Activated CD8-positive, alpha-beta T cell treated with anti-CD3 and anti-CD28 coated beads for 36 hours (primary cell): ENCODE data around the gene XPA. TPM values are rescaled to one million over a fixed set of nuclear protein-coding genes. Genes with fewer than 3 reads are reported as not detected.

Experiments
- ATAC-seq: fragments of 200-7000 bp; cut with Tn5 transposase; one replicate; pipeline ENCODE4 v1.10.0; 2021; ENCODE audit warnings: mild to moderate bottlenecking, moderate library complexity
- CTCF ChIA-PET: fragments of 350-600 bp; sonication (Branson Sonifier 250); formaldehyde crosslinking; loops from one replicate; lab custom pipeline; 2021; ENCODE audit warnings: antibody characterized with exemption; lab: Charles Lee
- POLR2A ChIA-PET: fragments of 350-600 bp; sonication (Branson Sonifier 250); formaldehyde crosslinking; loops from one replicate; lab custom pipeline; 2021; ENCODE audit warnings: antibody characterized with exemption; lab: Charles Lee
- DNase-seq: peaks from one replicate; pipeline ENCODE4 v3.0.0-alpha.2; 2020
- H3K27ac Mint-ChIP-seq: one replicate; pipeline ENCODE4 v1.8.0; 2021; ENCODE audit warnings: mild to moderate bottlenecking, mixed read lengths
- H3K27me3 Mint-ChIP-seq: one replicate; pipeline ENCODE4 v1.8.0; 2021; ENCODE audit warnings: mixed read lengths
- H3K36me3 Mint-ChIP-seq: one replicate; pipeline ENCODE4 v1.8.0; 2021; ENCODE audit warnings: low read depth, mixed read lengths
- H3K4me1 Mint-ChIP-seq: one replicate; pipeline ENCODE4 v1.8.0; 2021; ENCODE audit warnings: low read depth, mixed read lengths
- H3K4me3 Mint-ChIP-seq: one replicate; pipeline ENCODE4 v1.8.0; 2021; ENCODE audit warnings: mild to moderate bottlenecking, moderate library complexity, mixed read lengths
- H3K9me3 Mint-ChIP-seq: one replicate; pipeline ENCODE4 v1.8.0; 2021; ENCODE audit warnings: mixed read lengths
- CTCF ChIP-seq: fragments of 200-600 bp; IDR thresholded peaks from one replicate; pipeline ENCODE4 v1.8.0; 2022; ENCODE audit warnings: antibody characterized with exemption, mild to moderate bottlenecking
- intact Hi-C: fragments of 100-400 bp; cut with micrococcal nuclease; formaldehyde crosslinking; loops from one replicate; pipeline ENCODE4 v1.10.0; 2022
- total RNA-seq, 2 experiments: library from RNA; stranded (reverse); gene quantifications; one replicate each; pipeline ENCODE4 v1.2.3, GENCODE V29; 2021

Gene XPA
- total RNA-seq, 2 experiments from 2014 or later = 9.8 to 10.9 TPM

- no peak for TF ChIP-seq CTCF
- intact Hi-C loops = no loop called here
- H3K27me3 Mint-ChIP-seq = no peaks in the 10 kb centered on the region
- H3K27ac Mint-ChIP-seq = peak overlapping the region; percentile 56
- no peaks in the 10 kb centered on the region for H3K9me3 Mint-ChIP-seq
- CTCF ChIA-PET = interaction anchor here (1.0 to 1.4 kb wide), 2 partner anchors 9 to 76 kb away, joined by 3 read pairs; no protein-coding TSS in a partner anchor
- H3K4me1 Mint-ChIP-seq = peaks cover 14% of the 10 kb centered on the region
- no peak overlapping the region for H3K4me3 Mint-ChIP-seq
- DNase-seq (no peak), ATAC-seq (no peak)
- H3K36me3 Mint-ChIP-seq = peaks cover 49% of the 10 kb centered on the region
- POLR2A ChIA-PET = no interaction called here
Measured at GRCh38 chr9:97673922-97674321, 23.2 kb downstream of the XPA start.

- ATAC-seq (no peak), DNase-seq (no peak)
- Mint-ChIP-seq H3K27me3 (no peaks in the 10 kb centered on the region), H3K9me3 (no peaks in the 10 kb centered on the region), H3K4me1 (peaks cover 20% of the 10 kb centered on the region), H3K36me3 (peaks cover 53% of the 10 kb centered on the region), H3K27ac (no peak overlapping the region), H3K4me3 (no peak overlapping the region)
- ChIA-PET CTCF (no interaction called here), POLR2A (no interaction called here)
- intact Hi-C loops = no loop called here
- TF ChIP-seq CTCF = no peak
Measured at GRCh38 chr9:97672403-97672802, 24.7 kb downstream of the XPA start.

- ChIA-PET CTCF (no interaction called here), POLR2A (interaction anchor here (0.9 kb wide), 1 partner anchor 37 kb away, joined by 3 read pairs; the partner anchor contains the start of genes NCBP1 and TSTD2)
- Mint-ChIP-seq H3K9me3 (no peaks in the 10 kb centered on the region), H3K4me1 (peaks cover 36% of the 10 kb centered on the region), H3K27me3 (no peaks in the 10 kb centered on the region), H3K36me3 (peaks cover 63% of the 10 kb centered on the region), H3K4me3 (no peak overlapping the region), H3K27ac (peak overlapping the region; percentile 56)
- ATAC-seq (no peak), DNase-seq (no peak)
- no peak for TF ChIP-seq CTCF
- intact Hi-C loops = no loop called here
Measured at GRCh38 chr9:97670586-97670985, 26.6 kb downstream of the XPA start.

- CTCF ChIA-PET = no interaction called here
- peaks cover 65% of the 10 kb centered on the region for H3K36me3 Mint-ChIP-seq
- POLR2A ChIA-PET = interaction anchor here (1.2 kb wide), 1 partner anchor 8 kb away, joined by 3 read pairs; no protein-coding TSS in a partner anchor
- no peaks in the 10 kb centered on the region for H3K9me3 Mint-ChIP-seq
- peak overlapping the region; percentile 82 for H3K27ac Mint-ChIP-seq
- ATAC-seq = peak; percentile 31
- H3K27me3 Mint-ChIP-seq = no peaks in the 10 kb centered on the region
- peaks cover 44% of the 10 kb centered on the region for H3K4me1 Mint-ChIP-seq
- peak; percentile 74 for DNase-seq
- intact Hi-C loops = no loop called here
- TF ChIP-seq CTCF = no peak
- no peak overlapping the region for H3K4me3 Mint-ChIP-seq
Measured at GRCh38 chr9:97668485-97668884, 28.7 kb downstream of the XPA start.

- Mint-ChIP-seq H3K36me3 (peaks cover 70% of the 10 kb centered on the region), H3K27me3 (no peaks in the 10 kb centered on the region), H3K4me3 (no peak overlapping the region), H3K27ac (peak overlapping the region; percentile 73), H3K9me3 (no peaks in the 10 kb centered on the region), H3K4me1 (peaks cover 44% of the 10 kb centered on the region)
- CTCF ChIA-PET = interaction anchor here (0.8 to 1.9 kb wide), 3 partner anchors 28 to 51 kb away, joined by 3 to 5 read pairs (median 3); no protein-coding TSS in a partner anchor
- intact Hi-C loops = no loop called here
- DNase-seq (no peak), ATAC-seq (no peak)
- TF ChIP-seq CTCF = no peak
- POLR2A ChIA-PET = interaction anchor here (1.2 kb wide), 1 partner anchor 9 kb away, joined by 3 read pairs; no protein-coding TSS in a partner anchor
Measured at GRCh38 chr9:97666907-97667686, 30.0 kb downstream of the XPA start.
